Activated CD4-positive, alpha-beta T cell treated with anti-CD3 and anti-CD28 coated beads, Interleukin-2, amount 10 ng/mL, durations not matched to agents 24 days and 14 days (primary cell): Measurements from ENCODE around the gene CYTH4. TPM values are rescaled to one million over a fixed set of nuclear protein-coding genes. Genes with fewer than 3 reads are reported as not detected.
"Not testable (repeated sequence)": the region's sequence is repeated elsewhere in the genome, so short reads cannot be mapped to it uniquely, and the experiment has no call there.

Experiments
- DNase-seq: peaks from one replicate; pipeline ENCODE4 v3.0.0; 2022
- H3K27ac Mint-ChIP-seq: one replicate; pipeline ENCODE4 v1.8.0; 2022; ENCODE audit warnings: mild to moderate bottlenecking, mixed read lengths
- H3K27me3 Mint-ChIP-seq: one replicate; pipeline ENCODE4 v1.8.0; 2022; ENCODE audit warnings: mixed read lengths
- H3K36me3 Mint-ChIP-seq: one replicate; pipeline ENCODE4 v1.8.0; 2022; ENCODE audit warnings: low read depth, mild to moderate bottlenecking, mixed read lengths
- H3K4me1 Mint-ChIP-seq: one replicate; pipeline ENCODE4 v1.8.0; 2021; ENCODE audit warnings: mixed read lengths
- H3K4me3 Mint-ChIP-seq: one replicate; pipeline ENCODE4 v1.8.0; 2022; ENCODE audit warnings: mild to moderate bottlenecking, moderate library complexity, mixed read lengths
- H3K9me3 Mint-ChIP-seq: one replicate; pipeline ENCODE4 v1.8.0; 2021; ENCODE audit warnings: mixed read lengths
- intact Hi-C: fragments of 100-400 bp; cut with micrococcal nuclease; formaldehyde crosslinking; loops from one replicate; pipeline ENCODE4 v1.15.1; 2023
- total RNA-seq: library from RNA; stranded (reverse); gene quantifications from 2 replicates; pipeline ENCODE4 v1.2.3, GENCODE V29; 2022

CYTH4 gene
- total RNA-seq, 1 donor from 2014 or later = 44.9 TPM

GRCh38 chr22:37242395-37242918 is 39.9 kb upstream of the CYTH4 start:
- Mint-ChIP-seq H3K36me3 (peaks cover 56% of the 10 kb centered on the region), H3K27me3 (no peaks in the 10 kb centered on the region), H3K4me1 (peaks cover 62% of the 10 kb centered on the region), H3K27ac (peak overlapping the region; percentile 98), H3K9me3 (no peaks in the 10 kb centered on the region), H3K4me3 (peak overlapping the region; percentile 99)
- DNase-seq = peak; percentile 97
- intact Hi-C loops = loop anchor here (1.0 to 5.0 kb wide), 7 partner anchors 12 to 465 kb away; partner anchors contain the start of genes CYTH4, GGA1 and IFT27

DNA sequence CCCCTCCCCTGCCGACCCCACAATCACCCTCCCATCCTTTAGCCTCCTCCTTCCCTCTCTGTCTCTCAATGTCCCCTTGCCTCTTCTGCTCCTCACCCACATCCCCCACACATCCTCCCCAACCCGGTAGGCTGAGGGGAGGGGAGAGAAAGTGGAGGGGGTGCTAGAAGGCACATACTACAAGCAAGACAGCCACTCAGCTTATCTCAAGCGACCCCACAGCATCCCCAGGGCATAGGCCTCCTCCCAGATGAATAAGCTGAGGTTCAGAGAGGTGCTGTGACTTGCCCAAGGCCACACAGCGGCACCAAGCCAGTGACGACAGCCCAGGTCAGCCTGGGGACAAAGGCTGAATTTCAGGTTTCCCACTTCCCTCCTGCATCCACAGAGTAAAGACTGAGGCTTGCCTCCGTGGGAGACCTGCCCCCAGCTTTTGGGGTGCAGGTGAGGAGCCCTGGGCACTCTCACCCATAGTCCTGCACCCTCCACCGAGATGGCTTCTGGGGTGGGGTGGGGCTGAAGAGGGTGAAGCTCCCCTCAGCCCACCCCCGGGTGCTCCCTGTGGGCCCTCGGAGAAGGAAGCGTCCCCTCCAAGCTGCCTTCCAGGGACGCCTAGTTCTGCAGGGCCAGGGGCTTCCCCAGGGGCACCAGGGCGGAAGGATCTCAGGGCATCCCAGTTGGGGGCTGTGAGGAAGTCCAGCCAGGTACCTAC is 38.8 kb upstream of the CYTH4 start:
- Mint-ChIP-seq H3K27me3 (no peaks in the 10 kb centered on the region), H3K4me3 (peak overlapping the region; percentile 99), H3K36me3 (peaks cover 45% of the 10 kb centered on the region), H3K4me1 (peaks cover 54% of the 10 kb centered on the region), H3K27ac (peak overlapping the region; percentile 98), H3K9me3 (no peaks in the 10 kb centered on the region)
- DNase-seq = peak; percentile 75
- intact Hi-C loops = loop anchor here (1.0 to 5.0 kb wide), 4 partner anchors 39 to 466 kb away; partner anchors contain the start of genes CYTH4 and IFT27

- H3K36me3 Mint-ChIP-seq = peaks cover 39% of the 10 kb centered on the region
- peaks cover 48% of the 10 kb centered on the region for H3K4me1 Mint-ChIP-seq
- peak within 1 kb of the TSS; percentile 99 for H3K4me3 Mint-ChIP-seq
- peak; percentile 95 for DNase-seq
- H3K9me3 Mint-ChIP-seq = no peaks in the 10 kb centered on the region
- intact Hi-C loops = loop anchor here (1.0 to 5.0 kb wide), 3 partner anchors 45 to 467 kb away; partner anchors contain the start of gene IFT27
- H3K27me3 Mint-ChIP-seq = no peaks in the 10 kb centered on the region
- H3K27ac Mint-ChIP-seq = peak within 1 kb of the TSS; percentile 98
Measured at GRCh38 chr22:37244114-37244921, 38.0 kb upstream of the CYTH4 start, which contains the start of gene RAC2. Gene RAC2 (minus strand): TSS chr22:37244269. CDS start chr22:37244148, 121 bp downstream.

GRCh38 chr22:37244922-37245722 is 37.2 kb upstream of the CYTH4 start:
- no peaks in the 10 kb centered on the region for H3K9me3 Mint-ChIP-seq
- intact Hi-C loops = loop anchor here (1.0 to 5.0 kb wide), 3 partner anchors 46 to 468 kb away; partner anchors contain the start of gene IFT27
- peaks cover 40% of the 10 kb centered on the region for H3K4me1 Mint-ChIP-seq
- no peaks in the 10 kb centered on the region for H3K27me3 Mint-ChIP-seq
- peaks cover 32% of the 10 kb centered on the region for H3K36me3 Mint-ChIP-seq
- peak; percentile 74 for DNase-seq
- peak overlapping the region; percentile 98 for H3K27ac Mint-ChIP-seq
- H3K4me3 Mint-ChIP-seq = peak overlapping the region; percentile 99

DNA sequence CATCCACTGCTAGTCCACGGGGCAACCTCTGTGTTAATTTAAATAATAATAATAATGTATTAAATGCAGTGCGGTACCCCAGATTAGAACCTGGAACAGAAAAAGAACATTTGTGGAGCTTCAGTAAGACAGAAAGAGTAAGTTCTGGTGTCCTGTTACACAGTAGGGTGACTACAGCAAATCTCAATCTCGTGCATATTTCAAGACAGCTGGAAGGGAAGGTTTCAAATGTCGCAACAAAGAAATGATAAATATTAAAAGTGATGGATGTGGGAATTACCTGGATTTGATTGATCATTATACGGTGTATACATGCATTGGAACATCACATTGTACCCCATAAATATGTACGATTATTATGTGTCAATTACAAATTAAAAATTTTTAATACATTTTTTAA is 36.6 kb upstream of the CYTH4 start:
- peaks cover 26% of the 10 kb centered on the region for H3K36me3 Mint-ChIP-seq
- no peak overlapping the region for H3K4me3 Mint-ChIP-seq
- intact Hi-C loops = no loop called here
- no peaks in the 10 kb centered on the region for H3K27me3 Mint-ChIP-seq
- H3K27ac Mint-ChIP-seq = no peak overlapping the region
- no peak for DNase-seq
- H3K4me1 Mint-ChIP-seq = peaks cover 34% of the 10 kb centered on the region
- no peaks in the 10 kb centered on the region for H3K9me3 Mint-ChIP-seq

GRCh38 chr22:37248251-37248650 is 34.1 kb upstream of the CYTH4 start:
- intact Hi-C loops = no loop called here
- Mint-ChIP-seq H3K27ac (peak overlapping the region; percentile 9), H3K4me1 (peaks cover 19% of the 10 kb centered on the region), H3K36me3 (peaks cover 5% of the 10 kb centered on the region), H3K4me3 (no peak overlapping the region), H3K9me3 (no peaks in the 10 kb centered on the region), H3K27me3 (peaks cover 4% of the 10 kb centered on the region)
- no peak for DNase-seq

DNA sequence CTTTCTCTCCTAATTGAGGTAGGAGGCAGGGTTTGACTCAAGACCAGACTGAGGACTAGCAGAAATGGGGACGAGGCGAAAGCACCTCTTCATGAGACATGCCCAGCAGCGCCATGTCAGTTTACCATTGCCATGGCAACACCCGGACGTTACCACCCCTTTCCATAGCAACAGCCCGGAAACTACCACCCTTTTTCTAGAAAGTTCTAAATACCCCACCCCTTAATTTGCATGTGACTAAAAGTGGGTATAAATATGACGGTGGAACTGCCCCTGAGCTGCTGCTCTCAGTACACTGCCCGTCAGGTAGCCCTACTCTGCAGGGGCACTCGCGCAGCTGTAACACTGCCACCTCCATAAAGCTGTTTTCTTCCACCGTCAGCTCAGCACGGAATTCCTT is 32.3 kb upstream of the CYTH4 start:
- peaks cover 6% of the 10 kb centered on the region for H3K27me3 Mint-ChIP-seq
- no peaks in the 10 kb centered on the region for H3K36me3 Mint-ChIP-seq
- H3K9me3 Mint-ChIP-seq = no peaks in the 10 kb centered on the region
- H3K4me3 Mint-ChIP-seq = no peak overlapping the region
- H3K27ac Mint-ChIP-seq = no peak overlapping the region
- DNase-seq = no peak
- intact Hi-C loops = no loop called here
- peaks cover 15% of the 10 kb centered on the region for H3K4me1 Mint-ChIP-seq

- intact Hi-C loops, H3K4me3 Mint-ChIP-seq, H3K9me3 Mint-ChIP-seq, H3K27ac Mint-ChIP-seq, H3K36me3 Mint-ChIP-seq, H3K27me3 Mint-ChIP-seq, DNase-seq: not testable (repeated sequence)
- H3K4me1 Mint-ChIP-seq = peaks cover 21% of the 10 kb centered on the region
Measured at GRCh38 chr22:37251836-37252235, 30.5 kb upstream of the CYTH4 start.

DNA sequence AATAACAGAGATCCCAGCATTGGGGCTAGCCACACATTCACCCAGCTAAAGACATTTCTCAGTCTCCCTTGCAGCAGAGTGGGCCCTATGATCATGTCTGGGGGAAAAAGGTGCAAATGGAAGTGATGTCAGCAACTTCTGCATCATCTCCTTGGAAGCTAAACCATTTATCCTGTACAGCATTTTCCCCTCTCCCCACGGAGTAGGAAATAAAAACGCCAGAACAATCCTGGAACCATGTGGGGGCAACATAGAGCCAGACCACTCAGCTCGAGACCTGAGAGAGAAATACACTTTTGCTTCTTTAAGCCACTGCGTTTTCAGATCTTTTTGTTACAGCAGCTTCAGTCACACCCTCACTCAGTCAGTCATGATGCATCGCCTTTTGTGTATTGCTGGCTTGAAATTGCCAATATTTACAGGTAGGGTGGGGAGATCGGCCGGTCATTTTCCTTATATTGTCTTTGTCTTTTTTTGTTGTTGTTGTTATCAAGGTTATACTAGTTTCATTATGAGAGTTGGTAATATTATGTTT is 29.1 kb upstream of the CYTH4 start:
- no peak overlapping the region for H3K4me3 Mint-ChIP-seq
- no peaks in the 10 kb centered on the region for H3K36me3 Mint-ChIP-seq
- H3K27ac Mint-ChIP-seq = no peak overlapping the region
- no peaks in the 10 kb centered on the region for H3K9me3 Mint-ChIP-seq
- peaks cover 24% of the 10 kb centered on the region for H3K4me1 Mint-ChIP-seq
- H3K27me3 Mint-ChIP-seq = peaks cover 7% of the 10 kb centered on the region
- DNase-seq = no peak
- intact Hi-C loops = no loop called here

DNA sequence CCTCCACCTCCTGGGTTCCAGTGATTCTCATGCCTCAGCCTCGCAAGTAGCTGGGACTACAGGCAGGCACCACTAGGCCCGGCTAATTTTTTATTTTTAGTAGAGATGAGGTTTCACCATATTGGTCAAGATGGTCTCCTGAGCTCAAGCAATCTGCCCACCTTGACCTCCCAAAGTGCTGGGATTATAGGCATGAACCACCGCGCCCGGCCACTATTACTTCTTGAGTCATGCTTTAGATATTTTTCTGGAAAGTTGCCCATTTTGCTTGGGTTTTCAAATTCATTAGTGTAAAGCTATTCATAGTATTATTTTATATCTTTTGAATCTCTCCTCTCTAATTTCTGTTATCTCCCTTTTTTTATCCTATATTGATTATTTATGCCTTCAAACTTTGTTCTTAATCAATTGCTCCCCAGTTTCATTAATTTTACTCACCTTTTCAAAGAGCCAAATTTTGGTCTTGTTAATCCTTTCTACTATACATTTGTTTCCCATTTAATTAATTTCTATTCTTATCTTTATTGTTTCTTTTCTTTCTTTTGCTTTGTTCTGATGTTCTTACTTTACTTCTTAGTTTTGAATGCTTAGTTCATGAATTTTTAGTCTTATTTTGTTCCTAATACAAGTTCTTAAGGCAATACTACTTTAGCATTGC is 28.0 kb upstream of the CYTH4 start:
- no peak for DNase-seq
- intact Hi-C loops = no loop called here
- no peaks in the 10 kb centered on the region for H3K9me3 Mint-ChIP-seq
- H3K4me1 Mint-ChIP-seq = peaks cover 24% of the 10 kb centered on the region
- peaks cover 7% of the 10 kb centered on the region for H3K27me3 Mint-ChIP-seq
- no peaks in the 10 kb centered on the region for H3K36me3 Mint-ChIP-seq
- H3K27ac Mint-ChIP-seq = no peak overlapping the region
- no peak overlapping the region for H3K4me3 Mint-ChIP-seq

DNA sequence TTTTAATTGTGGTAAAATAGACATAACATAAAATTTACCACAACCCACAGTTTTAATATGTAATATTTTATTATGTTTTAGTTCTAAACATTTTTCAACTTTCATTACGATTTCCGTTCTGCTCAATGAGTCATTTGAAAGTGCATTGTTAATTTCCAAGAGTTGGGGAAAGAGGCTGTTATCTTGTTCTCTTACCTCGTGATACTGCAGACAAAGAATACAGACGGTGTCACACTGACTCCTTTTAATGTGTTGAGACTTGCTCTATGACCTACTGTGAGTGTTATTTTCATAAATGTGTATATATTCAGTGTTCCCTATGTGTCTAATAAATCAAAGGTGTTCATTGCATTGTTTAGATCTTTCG is 27.5 kb upstream of the CYTH4 start:
- no peaks in the 10 kb centered on the region for H3K36me3 Mint-ChIP-seq
- intact Hi-C loops = no loop called here
- H3K4me3 Mint-ChIP-seq = no peak overlapping the region
- H3K4me1 Mint-ChIP-seq = peaks cover 29% of the 10 kb centered on the region
- peaks cover 7% of the 10 kb centered on the region for H3K27me3 Mint-ChIP-seq
- no peak overlapping the region for H3K27ac Mint-ChIP-seq
- no peak for DNase-seq
- H3K9me3 Mint-ChIP-seq = no peaks in the 10 kb centered on the region

GRCh38 chr22:37255558-37256006 is 26.7 kb upstream of the CYTH4 start:
- H3K36me3 Mint-ChIP-seq = no peaks in the 10 kb centered on the region
- no peak overlapping the region for H3K4me3 Mint-ChIP-seq
- H3K27me3 Mint-ChIP-seq = peaks cover 7% of the 10 kb centered on the region
- intact Hi-C loops = no loop called here
- H3K27ac Mint-ChIP-seq = no peak overlapping the region
- peaks cover 31% of the 10 kb centered on the region for H3K4me1 Mint-ChIP-seq
- H3K9me3 Mint-ChIP-seq = no peaks in the 10 kb centered on the region
- no peak for DNase-seq
